Gastroesophageal sphincter (tissue), 3 donors: Measurements from ENCODE around the gene NMNAT1.

Source experiments
- EP300 ChIP-seq: sonication (generic); formaldehyde crosslinking; IDR thresholded peaks from one replicate; pipeline ENCODE4 v1.6.1; 2017; ENCODE audit warnings: antibody characterized with exemption, mild to moderate bottlenecking
- TF ChIP-seq, protein P1 (sequence below), 4 experiments: fragments of 200-600 bp in 2 of 4; fragments of 450-650 bp in 2 of 4; sonication (generic) in 1 of 4; IDR thresholded peaks; one replicate each; pipeline ENCODE4 v1.5.1; 2017 to 2019; ENCODE audit warnings: antibody characterized with exemption in 4 of 4, mild to moderate bottlenecking in 2 of 4, moderate library complexity in 2 of 4

DNA sequence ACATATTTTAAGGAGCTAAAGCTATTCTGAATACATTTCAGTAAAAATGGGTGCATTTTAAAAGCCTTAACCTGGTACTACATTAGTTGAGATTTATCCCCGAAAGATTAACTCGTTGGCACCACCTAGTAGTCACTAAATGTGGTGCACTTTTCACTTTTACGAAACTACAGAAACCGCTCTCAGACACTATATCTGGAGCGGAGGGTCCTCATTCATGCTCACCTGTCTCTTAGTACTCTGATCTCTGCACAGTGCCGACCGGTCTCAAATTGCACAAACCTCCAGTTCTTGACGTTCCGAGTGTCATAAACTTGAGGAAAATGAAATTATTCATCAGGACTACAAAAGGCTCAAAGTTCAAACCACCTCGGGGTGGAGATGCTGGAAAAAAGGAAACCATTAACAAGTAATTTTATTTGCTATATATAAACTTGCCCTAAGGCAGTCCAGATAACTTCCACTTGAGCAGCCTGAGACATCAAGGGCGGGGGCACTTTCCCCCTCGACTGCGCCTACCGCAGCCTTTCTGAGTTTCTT lies 806 bp upstream of the NMNAT1 start:
- TF ChIP-seq, protein P1, sequence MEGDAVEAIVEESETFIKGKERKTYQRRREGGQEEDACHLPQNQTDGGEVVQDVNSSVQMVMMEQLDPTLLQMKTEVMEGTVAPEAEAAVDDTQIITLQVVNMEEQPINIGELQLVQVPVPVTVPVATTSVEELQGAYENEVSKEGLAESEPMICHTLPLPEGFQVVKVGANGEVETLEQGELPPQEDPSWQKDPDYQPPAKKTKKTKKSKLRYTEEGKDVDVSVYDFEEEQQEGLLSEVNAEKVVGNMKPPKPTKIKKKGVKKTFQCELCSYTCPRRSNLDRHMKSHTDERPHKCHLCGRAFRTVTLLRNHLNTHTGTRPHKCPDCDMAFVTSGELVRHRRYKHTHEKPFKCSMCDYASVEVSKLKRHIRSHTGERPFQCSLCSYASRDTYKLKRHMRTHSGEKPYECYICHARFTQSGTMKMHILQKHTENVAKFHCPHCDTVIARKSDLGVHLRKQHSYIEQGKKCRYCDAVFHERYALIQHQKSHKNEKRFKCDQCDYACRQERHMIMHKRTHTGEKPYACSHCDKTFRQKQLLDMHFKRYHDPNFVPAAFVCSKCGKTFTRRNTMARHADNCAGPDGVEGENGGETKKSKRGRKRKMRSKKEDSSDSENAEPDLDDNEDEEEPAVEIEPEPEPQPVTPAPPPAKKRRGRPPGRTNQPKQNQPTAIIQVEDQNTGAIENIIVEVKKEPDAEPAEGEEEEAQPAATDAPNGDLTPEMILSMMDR (IDR thresholded peaks at IDR 0.05) = peak in 3 of 4 experiments; percentile 49 to 52 (median 52)
- no peak for TF ChIP-seq EP300
